Nephron (organoid): Measurements from ENCODE around the gene CNTNAP2.
"Not testable (repeated sequence)": the region's sequence is repeated elsewhere in the genome, so short reads cannot be mapped to it uniquely, and the experiment has no call there.

Source experiments
- H3K27ac Mint-ChIP-seq, 3 experiments: 2 replicates each; pipeline ENCODE4 v1.8.0; 2020; ENCODE audit warnings: mixed read lengths in 3 of 3, mild to moderate bottlenecking in 2 of 3, moderate library complexity in 1 of 3
- H3K27me3 Mint-ChIP-seq: 2 replicates; pipeline ENCODE4 v1.8.0; 2021; ENCODE audit warnings: low read depth, mild to moderate bottlenecking, moderate library complexity, mixed read lengths
- H3K36me3 Mint-ChIP-seq: 2 replicates; pipeline ENCODE4 v1.8.0; 2020; ENCODE audit warnings: low read depth, mixed read lengths
- H3K4me1 Mint-ChIP-seq: 2 replicates; pipeline ENCODE4 v1.8.0; 2020; ENCODE audit warnings: mixed read lengths
- H3K4me3 Mint-ChIP-seq, 3 experiments: 2 replicates each; pipeline ENCODE4 v1.8.0; 2020; ENCODE audit warnings: mild to moderate bottlenecking in 3 of 3, mixed read lengths in 3 of 3, moderate library complexity in 2 of 3
- H3K9me3 Mint-ChIP-seq: 2 replicates; pipeline ENCODE4 v1.8.0; 2020; ENCODE audit warnings: mixed read lengths
- CTCF ChIP-seq, 3 experiments: fragments of 200-600 bp; sonication (generic); IDR thresholded peaks; one replicate each; pipeline ENCODE4 v1.5.0; 2021; ENCODE audit warnings: antibody characterized with exemption in 3 of 3; ENCODE audit not compliant: unreplicated experiment in 3 of 3

Gene CNTNAP2

GRCh38 chr7:148458263-148458662 lies 2341.7 kb downstream of the CNTNAP2 start:
- Mint-ChIP-seq H3K9me3 (peaks cover 6% of the 10 kb centered on the region), H3K27ac (no peak overlapping the region), H3K36me3 (no peaks in the 10 kb centered on the region), H3K4me1 (no peaks in the 10 kb centered on the region), H3K4me3 (no peak overlapping the region), H3K27me3 (peaks cover 4% of the 10 kb centered on the region)
- TF ChIP-seq CTCF (IDR thresholded peaks at IDR 0.05; ENCODE audit: unreplicated experiment in 3 of 3) = no peak

- peaks cover 11% of the 10 kb centered on the region for H3K9me3 Mint-ChIP-seq
- H3K36me3 Mint-ChIP-seq = no peaks in the 10 kb centered on the region
- TF ChIP-seq CTCF (IDR thresholded peaks at IDR 0.05; ENCODE audit: unreplicated experiment in 3 of 3) = no peak
- peaks cover 4% of the 10 kb centered on the region for H3K27me3 Mint-ChIP-seq
- H3K27ac Mint-ChIP-seq = no peak overlapping the region
- no peaks in the 10 kb centered on the region for H3K4me1 Mint-ChIP-seq
- H3K4me3 Mint-ChIP-seq = no peak overlapping the region
Observed at GRCh38 chr7:148461392-148462179, 2345.0 kb downstream of the CNTNAP2 start.

DNA sequence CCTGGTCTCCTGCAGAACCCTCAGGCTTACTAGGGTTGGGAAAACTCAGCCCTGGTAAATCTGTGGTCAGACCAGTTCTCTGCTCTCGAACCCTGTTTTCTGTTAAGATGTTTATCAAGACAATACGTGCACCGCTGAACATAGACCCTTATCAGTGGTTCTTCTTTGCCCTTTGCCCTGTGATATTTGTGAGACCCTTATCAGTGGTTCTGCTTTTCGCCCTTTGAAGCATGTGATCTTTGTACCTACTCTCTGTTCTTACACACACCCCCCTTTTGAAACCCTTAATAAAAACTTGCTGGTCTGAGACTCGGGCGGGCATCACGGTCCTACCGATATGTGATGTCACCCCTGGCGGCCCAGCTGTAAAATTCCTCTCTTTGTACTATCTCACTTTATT lies 2346.2 kb downstream of the CNTNAP2 start:
- peaks cover 11% of the 10 kb centered on the region for H3K9me3 Mint-ChIP-seq
- H3K36me3 Mint-ChIP-seq, H3K4me1 Mint-ChIP-seq, H3K27me3 Mint-ChIP-seq, H3K27ac Mint-ChIP-seq, H3K4me3 Mint-ChIP-seq: not testable (repeated sequence)

DNA sequence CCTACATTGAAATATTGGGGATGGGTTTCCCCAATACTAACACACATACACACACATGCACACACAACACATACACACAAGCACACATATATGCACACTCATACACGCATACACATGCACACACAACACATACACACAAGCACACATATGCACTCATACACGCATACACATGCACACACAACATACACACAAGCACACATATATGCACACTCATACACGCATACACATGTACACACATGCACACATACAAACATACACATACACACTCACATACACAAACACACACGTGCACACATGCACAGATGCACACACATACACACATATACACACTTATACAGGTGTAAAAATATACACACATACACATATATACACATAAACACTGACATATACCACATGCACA lies 2346.6 kb downstream of the CNTNAP2 start:
- Mint-ChIP-seq H3K27ac (no peak overlapping the region), H3K27me3 (peaks cover 4% of the 10 kb centered on the region), H3K4me1 (no peaks in the 10 kb centered on the region), H3K36me3 (no peaks in the 10 kb centered on the region), H3K4me3 (no peak overlapping the region), H3K9me3 (peaks cover 11% of the 10 kb centered on the region)
- TF ChIP-seq CTCF (IDR thresholded peaks at IDR 0.05; ENCODE audit: unreplicated experiment in 3 of 3) = no peak

- Mint-ChIP-seq H3K36me3 (no peaks in the 10 kb centered on the region), H3K27ac (peak overlapping the region in 1 of 3 experiments; percentile 73), H3K27me3 (no peaks in the 10 kb centered on the region), H3K4me3 (no peak overlapping the region), H3K9me3 (peaks cover 11% of the 10 kb centered on the region), H3K4me1 (no peaks in the 10 kb centered on the region)
- no peak for TF ChIP-seq CTCF (IDR thresholded peaks at IDR 0.05; ENCODE audit: unreplicated experiment in 3 of 3)
Observed at GRCh38 chr7:148464947-148465346, 2348.3 kb downstream of the CNTNAP2 start.

DNA sequence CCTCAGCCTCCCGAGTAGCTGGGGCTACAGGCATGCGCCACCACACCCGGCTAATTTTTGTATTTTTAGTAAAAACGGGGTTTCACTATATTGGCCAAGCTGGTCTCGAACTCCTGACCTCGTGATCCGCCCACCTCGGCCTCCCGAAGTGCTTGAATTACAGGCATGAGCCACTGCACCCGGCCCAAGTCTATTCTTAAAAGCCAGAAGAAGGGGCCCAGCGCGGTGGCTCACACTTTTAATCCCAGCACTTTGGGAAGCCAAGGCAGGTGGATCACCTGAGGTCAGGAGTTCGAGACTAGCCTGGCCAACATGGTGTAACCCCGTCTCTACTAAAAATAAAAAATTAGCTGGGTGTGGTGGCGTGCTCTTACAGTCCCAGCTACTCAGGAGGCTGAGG lies 2348.8 kb downstream of the CNTNAP2 start:
- peaks cover 11% of the 10 kb centered on the region for H3K9me3 Mint-ChIP-seq
- not testable (repeated sequence) for H3K27ac Mint-ChIP-seq, H3K36me3 Mint-ChIP-seq, H3K4me1 Mint-ChIP-seq, H3K27me3 Mint-ChIP-seq, H3K4me3 Mint-ChIP-seq

DNA sequence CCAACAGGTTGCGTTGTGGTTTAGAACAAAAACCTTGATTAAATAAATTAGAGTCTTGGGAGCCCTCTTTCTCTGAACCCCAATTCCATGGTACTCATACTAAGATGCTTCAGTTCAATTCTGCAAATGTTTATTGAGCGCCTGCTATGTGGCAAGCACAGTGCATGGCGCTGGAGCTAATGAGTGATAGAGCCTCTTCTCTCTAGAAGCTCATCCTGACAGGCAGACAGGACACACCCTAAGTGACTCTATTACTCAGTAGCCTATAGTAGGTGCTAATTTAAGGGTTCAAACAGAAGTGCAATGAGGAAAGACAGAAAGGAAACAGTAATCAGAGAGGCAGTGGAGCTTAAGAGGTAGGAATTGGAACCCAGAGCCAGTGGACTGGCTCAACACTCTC lies 2349.5 kb downstream of the CNTNAP2 start:
- H3K4me1 Mint-ChIP-seq = peaks cover under 1% of the 10 kb centered on the region
- no peak overlapping the region for H3K4me3 Mint-ChIP-seq
- H3K9me3 Mint-ChIP-seq = peaks cover 11% of the 10 kb centered on the region
- TF ChIP-seq CTCF (IDR thresholded peaks at IDR 0.05; ENCODE audit: unreplicated experiment in 3 of 3) = no peak
- H3K27ac Mint-ChIP-seq = no peak overlapping the region
- peaks cover under 1% of the 10 kb centered on the region for H3K27me3 Mint-ChIP-seq
- no peaks in the 10 kb centered on the region for H3K36me3 Mint-ChIP-seq
